GM23338 (cell line): ENCODE measurements around the gene PPL.

Experiments used
- EZH2 ChIP-seq: fragments of 200-600 bp; sonication (generic); IDR thresholded peaks from one replicate; pipeline ENCODE4 v1.8.0; 2017; ENCODE audit warnings: antibody characterized with exemption, mild to moderate bottlenecking, low read depth; ENCODE audit not compliant: unreplicated experiment
- EZH2phosphoT487 ChIP-seq: fragments of 200-600 bp; sonication (generic); IDR thresholded peaks from one replicate; pipeline ENCODE4 v1.8.1; 2018; ENCODE audit warnings: antibody characterized with exemption; ENCODE audit not compliant: unreplicated experiment
- ZNF114 ChIP-seq: fragments of 250-450 bp; sonication (Bioruptor Pico); IDR thresholded peaks from 2 replicates; pipeline ENCODE4 v1.5.0; 2020; ENCODE audit warnings: mild to moderate bottlenecking, moderate library complexity
- TF ChIP-seq, protein P1 (sequence below), 2 experiments: fragments of 200-600 bp in 1 of 2; sonication (generic) in 1 of 2; conservative IDR thresholded peaks; 2 replicates each; pipeline versions ENCODE4 v1.5.1 to v1.6.1; 2016 to 2017; ENCODE audit warnings: antibody characterized with exemption in 2 of 2, low read depth in 2 of 2, mild to moderate bottlenecking in 2 of 2, moderate library complexity in 1 of 2

DNA sequence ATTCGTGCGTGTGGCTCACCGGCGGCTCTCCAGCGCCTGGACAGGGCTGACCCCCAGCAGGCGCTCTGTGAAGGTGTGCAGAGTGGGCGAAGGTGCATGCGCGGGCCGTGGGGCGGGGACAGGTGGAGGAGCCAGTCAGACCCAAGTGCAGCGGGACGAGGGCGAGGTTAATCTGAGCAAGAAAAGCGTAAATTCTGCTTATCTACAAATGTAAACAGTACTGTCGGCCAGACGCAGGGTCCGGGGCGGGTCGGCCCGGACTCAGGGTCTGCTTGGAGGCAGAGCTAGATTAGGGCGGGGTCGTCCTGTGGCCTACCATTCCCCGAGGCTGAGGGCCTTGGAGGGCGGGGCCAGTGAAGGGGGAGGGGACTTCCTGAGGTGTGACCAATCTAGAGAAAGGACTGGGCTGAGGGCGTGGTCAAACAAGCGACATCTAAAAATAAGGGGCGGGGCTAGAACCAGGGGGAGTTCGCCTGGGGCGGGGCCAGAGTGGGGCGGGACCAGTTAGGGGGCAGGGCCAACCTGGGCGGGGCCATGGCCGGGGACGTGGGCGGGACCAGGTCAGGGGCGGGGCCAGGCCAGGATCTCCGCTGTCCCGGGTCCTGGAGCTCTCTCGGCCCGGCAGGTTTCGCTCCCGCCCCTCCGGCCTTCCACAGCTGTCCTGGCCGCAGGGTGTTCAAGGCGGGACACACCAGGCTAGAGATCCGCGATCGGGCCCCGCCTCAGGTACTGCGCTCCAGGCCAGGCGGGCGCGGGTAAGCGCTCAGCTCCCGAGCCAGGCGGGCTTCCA, 21.0 kb upstream of the PPL start, which contains the start of gene SEC14L5:
- no peak for TF ChIP-seq EZH2
- TF ChIP-seq, protein P1, sequence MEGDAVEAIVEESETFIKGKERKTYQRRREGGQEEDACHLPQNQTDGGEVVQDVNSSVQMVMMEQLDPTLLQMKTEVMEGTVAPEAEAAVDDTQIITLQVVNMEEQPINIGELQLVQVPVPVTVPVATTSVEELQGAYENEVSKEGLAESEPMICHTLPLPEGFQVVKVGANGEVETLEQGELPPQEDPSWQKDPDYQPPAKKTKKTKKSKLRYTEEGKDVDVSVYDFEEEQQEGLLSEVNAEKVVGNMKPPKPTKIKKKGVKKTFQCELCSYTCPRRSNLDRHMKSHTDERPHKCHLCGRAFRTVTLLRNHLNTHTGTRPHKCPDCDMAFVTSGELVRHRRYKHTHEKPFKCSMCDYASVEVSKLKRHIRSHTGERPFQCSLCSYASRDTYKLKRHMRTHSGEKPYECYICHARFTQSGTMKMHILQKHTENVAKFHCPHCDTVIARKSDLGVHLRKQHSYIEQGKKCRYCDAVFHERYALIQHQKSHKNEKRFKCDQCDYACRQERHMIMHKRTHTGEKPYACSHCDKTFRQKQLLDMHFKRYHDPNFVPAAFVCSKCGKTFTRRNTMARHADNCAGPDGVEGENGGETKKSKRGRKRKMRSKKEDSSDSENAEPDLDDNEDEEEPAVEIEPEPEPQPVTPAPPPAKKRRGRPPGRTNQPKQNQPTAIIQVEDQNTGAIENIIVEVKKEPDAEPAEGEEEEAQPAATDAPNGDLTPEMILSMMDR (conservative IDR thresholded peaks at IDR 0.05; ENCODE audit: low read depth in 2 of 2) = 0 out of 4 replicates have a peak, but pooled peaks of 1 of the 2 experiments have one; percentile 5
- TF ChIP-seq EZH2phosphoT487 = no peak
- TF ChIP-seq ZNF114 (CRISPR knock-in tag) = no peak
